ENCODE results near the gene DCLK1.
"Not testable (repeated sequence)": the region's sequence is repeated elsewhere in the genome, so short reads cannot be mapped to it uniquely, and the experiment has no call there.

The DCLK1 gene

DNA sequence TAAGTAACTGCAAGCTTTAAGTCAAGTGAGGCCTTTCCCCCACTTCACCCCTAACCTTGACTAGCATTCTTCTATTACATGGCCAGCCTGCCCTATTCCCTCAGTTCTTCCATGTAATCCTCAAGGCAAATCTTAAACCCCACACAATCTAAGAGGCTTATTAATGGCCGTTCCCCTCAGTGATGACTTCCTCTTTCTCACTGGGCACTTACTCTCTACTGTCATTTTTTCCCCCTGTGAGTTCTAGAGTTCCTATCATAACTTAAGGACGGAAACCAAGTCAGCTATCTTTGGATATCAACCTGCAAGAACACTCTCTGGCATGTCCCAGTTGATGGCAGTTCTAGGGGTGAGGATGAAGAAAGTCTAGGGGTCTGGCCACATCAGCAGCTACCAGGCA is 131.2 kb downstream of the DCLK1 start:
- no peak for DNase-seq (ENCODE audit: low read depth in 1 of 2, low spot score in 1 of 2)
- in situ Hi-C loops (cut with HindIII; ENCODE audit: low pct_unique_long_range_greater_than_20kb, low sequenced_read_pairs), result no loop called here
- TF ChIP-seq JUND (IDR thresholded peaks at IDR 0.05; ENCODE audit: low read depth), result no peak

DNA sequence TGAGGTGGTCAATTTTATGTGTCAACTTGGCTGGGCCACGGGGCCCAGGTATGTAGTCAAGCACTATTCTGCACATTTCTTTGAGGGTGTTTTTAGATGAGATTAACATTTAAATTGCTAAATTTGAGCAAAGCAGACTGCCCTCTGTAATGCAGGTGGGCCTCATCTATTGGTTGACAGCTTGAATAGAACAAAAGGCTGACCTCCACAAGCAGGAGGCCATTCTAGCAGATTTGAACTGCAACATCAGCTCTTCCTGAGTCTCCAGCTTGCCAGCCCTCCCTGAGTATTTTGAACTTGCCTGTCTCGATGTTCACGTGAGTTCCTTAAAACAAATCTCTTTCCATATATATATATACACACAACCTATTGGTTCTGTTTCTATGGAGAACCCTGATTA is 134.8 kb downstream of the DCLK1 start:
- in situ Hi-C loops (cut with HindIII; ENCODE audit: low pct_unique_long_range_greater_than_20kb, low sequenced_read_pairs), result no loop called here

DNA sequence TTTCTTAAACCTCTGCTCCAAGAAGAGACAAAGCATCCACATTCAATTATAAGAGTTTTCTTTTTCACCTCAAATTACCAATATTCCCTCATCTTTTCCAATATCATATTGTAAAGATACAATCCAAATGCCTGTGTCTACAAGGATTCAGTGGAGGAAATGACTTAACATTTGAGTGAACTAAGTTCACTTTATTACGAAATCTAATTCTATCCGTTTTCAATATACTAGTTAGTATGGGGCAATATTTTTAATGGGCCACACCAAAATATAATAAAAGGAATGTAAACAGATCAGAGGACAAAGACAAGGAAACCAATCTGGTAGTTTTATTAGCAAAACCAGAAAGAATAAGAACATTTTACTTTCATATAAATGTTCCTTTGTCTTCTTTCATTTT is 136.0 kb downstream of the DCLK1 start:
- in situ Hi-C loops (cut with HindIII; ENCODE audit: low pct_unique_long_range_greater_than_20kb, low sequenced_read_pairs), result no loop called here
- no peak for TF ChIP-seq JUND (IDR thresholded peaks at IDR 0.05; ENCODE audit: low read depth)
- DNase-seq (ENCODE audit: low read depth in 1 of 2, low spot score in 1 of 2), result no peak

More for the DNA sequence above, 134.8 kb downstream of the DCLK1 start:
- no peak for DNase-seq (ENCODE audit: low read depth in 1 of 2, low spot score in 1 of 2)
- no peak for TF ChIP-seq JUND (IDR thresholded peaks at IDR 0.05; ENCODE audit: low read depth)

DNA sequence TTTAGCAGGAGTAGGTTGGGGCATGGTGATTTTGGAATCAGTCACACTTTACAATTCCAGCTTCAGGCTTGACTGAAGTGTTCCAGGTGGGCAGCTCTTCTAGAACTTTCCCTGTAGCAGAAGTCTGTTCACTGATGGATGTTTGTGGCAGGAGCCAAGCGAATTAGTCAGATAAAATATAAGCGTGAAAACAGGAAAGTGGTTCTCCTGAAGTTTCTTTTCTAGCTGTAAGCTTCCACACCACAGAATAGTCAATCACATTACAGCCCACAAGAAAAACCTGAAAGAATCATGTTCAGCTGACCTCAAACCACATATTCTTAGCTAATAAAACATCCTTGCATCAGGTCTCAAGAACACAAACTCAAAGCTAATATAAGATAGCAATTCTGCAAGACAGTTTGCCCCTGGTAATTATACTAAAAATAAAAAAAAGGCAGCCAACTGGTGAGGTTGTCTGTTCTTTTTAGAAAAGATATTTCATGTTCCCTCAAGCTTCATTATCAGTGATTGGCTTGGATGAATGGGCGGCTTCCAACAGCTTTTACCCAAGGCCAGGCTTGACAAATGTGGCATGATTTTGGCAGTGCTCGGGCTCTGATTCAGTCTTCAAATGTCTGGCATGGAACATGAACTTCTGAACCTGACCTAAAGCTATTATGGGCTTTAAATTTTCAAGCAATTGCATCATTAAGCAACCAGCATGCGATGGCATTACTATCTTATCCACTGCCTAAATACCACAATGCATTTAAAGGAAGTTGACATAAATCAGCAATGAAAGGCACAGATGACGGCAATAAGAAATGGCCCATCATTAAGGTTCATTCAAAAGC is 136.8 kb downstream of the DCLK1 start:
- no peak for TF ChIP-seq JUND (IDR thresholded peaks at IDR 0.05; ENCODE audit: low read depth)

DNA sequence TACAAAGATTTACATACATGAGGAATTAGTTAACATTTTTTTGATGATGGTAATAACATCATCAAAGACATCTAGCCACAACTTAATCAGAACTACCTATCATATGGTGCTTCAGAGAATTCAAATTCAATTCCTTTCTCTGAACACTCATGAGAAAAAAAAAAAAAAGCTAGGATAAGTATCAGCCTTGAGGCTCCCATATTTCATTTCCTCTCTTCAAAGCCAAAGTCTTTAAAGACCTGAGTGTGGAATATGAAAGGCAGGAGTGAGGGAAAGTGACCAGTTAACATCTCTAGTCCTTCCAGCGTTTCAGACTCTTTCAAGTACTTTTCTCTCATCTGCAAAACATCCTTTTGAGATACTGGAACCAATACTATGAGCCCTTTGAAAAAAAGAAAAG is 137.5 kb downstream of the DCLK1 start:
- TF ChIP-seq JUND (IDR thresholded peaks at IDR 0.05; ENCODE audit: low read depth), result no peak
- no peak for DNase-seq (ENCODE audit: low read depth in 1 of 2, low spot score in 1 of 2)
- in situ Hi-C loops (cut with HindIII; ENCODE audit: low pct_unique_long_range_greater_than_20kb, low sequenced_read_pairs), result no loop called here

More for the DNA sequence above, 136.8 kb downstream of the DCLK1 start:
- DNase-seq (ENCODE audit: low read depth in 1 of 2, low spot score in 1 of 2), result no peak
- in situ Hi-C loops (cut with HindIII; ENCODE audit: low pct_unique_long_range_greater_than_20kb, low sequenced_read_pairs), result no loop called here

DNA sequence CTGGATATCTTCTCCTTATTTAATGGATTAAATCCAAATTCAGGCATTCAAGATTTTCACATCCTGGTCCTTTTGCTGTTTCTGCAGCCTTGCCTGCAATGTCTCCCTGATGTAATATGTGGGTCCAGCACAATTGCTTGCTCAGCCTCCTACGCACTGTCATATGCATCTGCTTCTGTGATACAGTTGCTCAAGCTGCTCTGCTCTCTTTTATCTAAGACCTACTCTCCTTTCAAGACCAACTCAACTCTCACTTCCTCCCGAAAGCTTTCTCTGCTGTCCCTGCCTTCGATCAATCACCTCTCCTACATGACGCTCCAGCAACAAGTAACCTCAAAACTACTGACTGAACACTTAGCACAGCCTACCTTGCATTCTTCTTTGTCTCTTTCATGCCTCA is 138.2 kb downstream of the DCLK1 start:
- TF ChIP-seq JUND (IDR thresholded peaks at IDR 0.05; ENCODE audit: low read depth), result no peak
- no peak for DNase-seq (ENCODE audit: low read depth in 1 of 2, low spot score in 1 of 2)
- in situ Hi-C loops (cut with HindIII; ENCODE audit: low pct_unique_long_range_greater_than_20kb, low sequenced_read_pairs), result no loop called here

DNA sequence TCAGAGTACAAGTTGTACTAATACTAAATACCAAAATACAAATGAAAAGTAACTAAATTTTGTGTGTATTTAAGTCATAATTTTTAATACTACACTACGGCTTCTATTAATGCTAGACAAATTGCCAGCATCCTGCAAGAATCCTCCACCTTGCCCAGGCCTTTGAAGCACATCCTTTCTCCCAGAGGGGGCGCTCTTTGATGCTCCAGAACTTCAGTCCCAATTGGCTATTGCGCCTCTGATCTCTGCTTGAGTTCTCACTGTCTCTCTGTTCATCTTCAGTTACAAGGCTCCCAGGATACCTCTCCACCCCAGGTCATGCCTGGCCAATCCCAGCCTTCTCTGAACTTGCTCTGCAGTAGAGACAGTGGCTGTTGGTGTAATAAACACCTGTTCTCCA is 141.0 kb downstream of the DCLK1 start:
- TF ChIP-seq JUND (IDR thresholded peaks at IDR 0.05; ENCODE audit: low read depth), result no peak
- DNase-seq (ENCODE audit: low read depth in 1 of 2, low spot score in 1 of 2), result no peak
- in situ Hi-C loops (cut with HindIII; ENCODE audit: low pct_unique_long_range_greater_than_20kb, low sequenced_read_pairs), result no loop called here

DNA sequence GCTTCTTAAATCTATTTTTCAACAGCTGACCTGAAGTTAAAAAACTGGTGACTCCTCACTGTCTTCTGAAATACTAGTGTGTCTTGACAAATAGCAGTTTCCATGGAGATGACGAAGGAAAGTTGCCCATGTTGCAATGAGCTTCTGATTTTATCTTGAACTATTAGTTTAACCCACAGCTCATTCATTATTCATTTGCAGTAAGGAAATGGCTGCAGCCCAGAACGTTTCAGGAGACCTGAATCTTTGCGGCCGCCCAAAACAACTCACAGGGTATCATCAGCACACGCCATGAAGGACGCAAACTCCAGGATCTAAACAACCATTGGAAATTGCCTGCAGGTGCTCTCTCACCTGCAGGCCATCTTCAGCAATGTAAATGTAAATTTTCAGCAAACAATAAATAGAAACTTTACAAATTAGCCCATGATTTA is 142.5 kb downstream of the DCLK1 start:
- in situ Hi-C loops (cut with HindIII; ENCODE audit: low pct_unique_long_range_greater_than_20kb, low sequenced_read_pairs), result no loop called here
- no peak for DNase-seq (ENCODE audit: low read depth in 1 of 2, low spot score in 1 of 2)
- no peak for TF ChIP-seq JUND (IDR thresholded peaks at IDR 0.05; ENCODE audit: low read depth)

DNA sequence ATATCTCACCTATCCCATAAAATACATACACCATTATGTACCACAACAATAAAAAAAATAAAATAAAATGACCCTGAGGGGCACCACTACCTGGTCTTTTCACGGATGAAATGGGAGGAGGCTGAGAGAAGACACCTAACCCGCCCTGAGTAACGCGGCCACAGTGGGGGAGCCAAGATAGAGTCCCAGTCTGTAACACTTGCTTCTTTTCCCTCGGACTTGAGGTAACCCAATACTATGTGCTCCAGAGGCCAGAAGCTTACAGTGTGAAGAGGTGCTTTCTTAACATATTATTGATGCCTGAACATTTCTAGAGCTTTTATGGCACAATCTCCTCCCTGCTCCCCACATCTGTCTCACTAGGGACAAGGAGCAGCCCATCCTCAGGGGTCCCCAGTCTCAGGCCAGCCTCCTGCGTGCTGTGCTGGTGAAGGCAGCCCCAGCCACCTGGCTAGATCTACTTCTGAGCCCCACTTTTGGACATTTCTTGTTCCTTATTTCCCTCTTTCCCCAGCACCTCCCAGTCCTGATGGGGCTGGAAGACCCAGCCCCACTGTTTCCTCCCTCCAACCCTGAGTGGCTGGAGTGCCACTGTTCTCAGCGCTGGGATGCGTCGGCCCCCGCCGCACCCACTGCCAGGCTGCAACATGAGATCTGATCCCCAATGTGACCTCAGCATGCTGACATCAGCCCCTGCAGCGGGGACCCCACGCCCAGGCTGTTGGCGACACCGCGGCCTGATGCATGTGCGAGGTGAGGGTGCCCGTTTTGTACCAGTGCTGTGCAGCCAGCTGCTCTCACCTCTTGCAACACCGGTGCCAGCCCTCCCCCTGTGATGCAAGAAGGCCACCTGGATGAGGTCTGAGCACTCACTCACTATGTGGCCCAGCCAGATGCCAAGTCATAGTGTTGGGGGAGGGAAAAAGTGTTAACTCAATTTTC is 143.3 kb downstream of the DCLK1 start:
- no peak for TF ChIP-seq JUND (IDR thresholded peaks at IDR 0.05; ENCODE audit: low read depth)
- in situ Hi-C loops (cut with HindIII; ENCODE audit: low pct_unique_long_range_greater_than_20kb, low sequenced_read_pairs), result no loop called here
- no peak for DNase-seq (ENCODE audit: low read depth in 1 of 2, low spot score in 1 of 2)

DNA sequence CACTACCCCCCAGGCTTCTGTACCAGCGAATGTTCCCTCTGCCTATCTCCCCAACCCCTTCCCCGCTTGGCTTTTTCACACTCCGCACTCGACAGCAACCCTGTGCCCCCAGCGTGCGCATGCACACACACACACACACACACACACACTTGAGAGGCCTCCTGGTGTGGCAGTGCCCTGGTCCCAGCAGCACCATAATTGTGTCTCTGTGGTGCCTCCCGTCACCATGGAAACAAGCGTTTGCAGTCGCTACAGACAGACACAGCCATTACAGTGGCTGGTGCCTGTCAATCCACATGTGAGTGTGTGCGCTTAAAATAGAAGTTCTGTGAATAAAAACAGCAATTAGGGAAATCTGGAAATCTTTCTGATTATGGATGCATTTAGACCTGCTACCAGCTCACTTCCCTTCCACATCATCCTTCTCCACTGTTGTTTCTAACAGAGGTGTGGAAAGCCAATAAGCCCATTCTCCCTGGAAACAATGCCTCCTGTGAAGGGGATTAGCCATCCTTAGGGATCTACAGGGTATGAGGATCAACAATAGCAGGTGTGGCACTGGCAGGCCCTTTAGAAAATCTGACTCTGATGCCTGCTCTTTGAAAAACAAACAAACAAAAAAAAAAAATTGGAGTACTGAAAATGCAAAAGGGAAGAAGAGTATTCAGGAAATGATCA is 146.3 kb downstream of the DCLK1 start:
- DNase-seq (ENCODE audit: low read depth in 1 of 2, low spot score in 1 of 2), result no peak
- in situ Hi-C loops (cut with HindIII; ENCODE audit: low pct_unique_long_range_greater_than_20kb, low sequenced_read_pairs), result no loop called here
- TF ChIP-seq JUND (IDR thresholded peaks at IDR 0.05; ENCODE audit: low read depth), result no peak

DNA sequence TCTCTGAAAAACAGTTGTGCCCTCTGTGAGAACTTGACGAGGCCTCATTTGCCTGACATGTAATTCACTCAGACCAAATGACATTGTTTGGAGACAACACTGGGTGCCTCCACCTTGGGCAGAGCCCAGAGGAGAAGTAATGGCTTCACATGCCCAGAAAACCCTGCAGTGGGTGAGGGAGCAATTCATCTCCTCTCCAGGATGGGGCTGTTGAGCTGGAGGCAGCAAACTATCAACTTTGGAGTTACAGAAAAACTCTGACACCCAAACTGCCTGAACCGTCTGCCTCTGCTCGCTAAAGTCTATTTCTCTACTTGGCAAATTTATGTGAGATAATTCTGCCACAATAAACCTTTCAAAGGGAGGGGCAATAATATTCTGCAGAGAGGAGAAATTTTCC is 146.9 kb downstream of the DCLK1 start:
- in situ Hi-C loops (cut with HindIII; ENCODE audit: low pct_unique_long_range_greater_than_20kb, low sequenced_read_pairs), result no loop called here
- no peak for TF ChIP-seq JUND (IDR thresholded peaks at IDR 0.05; ENCODE audit: low read depth)
- DNase-seq (ENCODE audit: low read depth in 1 of 2, low spot score in 1 of 2), result no peak

DNA sequence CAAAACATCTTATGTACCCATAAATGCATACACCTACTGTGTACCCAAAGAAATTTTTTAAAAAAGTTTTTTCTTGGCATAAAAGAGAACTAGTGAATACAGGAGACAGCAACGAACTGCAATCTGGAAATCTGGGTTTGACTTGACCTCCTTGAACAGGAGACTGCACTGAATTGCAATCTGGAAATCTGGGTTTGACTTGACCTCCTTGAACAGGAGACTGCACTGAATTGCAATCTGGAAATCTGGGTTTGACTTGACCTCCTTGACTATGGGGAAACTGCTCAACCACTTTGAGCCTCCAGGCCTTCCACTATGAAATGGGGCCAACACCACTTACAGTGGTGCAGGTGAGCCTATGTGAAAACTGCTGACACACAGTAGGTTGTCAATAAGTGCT is 147.5 kb downstream of the DCLK1 start:
- in situ Hi-C loops (cut with HindIII; ENCODE audit: low pct_unique_long_range_greater_than_20kb, low sequenced_read_pairs); DNase-seq (ENCODE audit: low read depth in 1 of 2, low spot score in 1 of 2): not testable (repeated sequence)
